HUES64 (cell line): Measurements from ENCODE around the gene RGS17. TPM values are rescaled to one million over a fixed set of nuclear protein-coding genes. Genes with fewer than 3 reads are reported as not detected.

Experiments used
- H3K27ac ChIP-seq: 2 replicates; pipeline ENCODE4 v1.7.0; 2013; ENCODE audit warnings: low read depth, low read length, inconsistent platforms
- H3K27me3 ChIP-seq: 2 replicates; pipeline ENCODE4 v1.6.1; 2013; ENCODE audit warnings: mild to moderate bottlenecking, low read length; ENCODE audit not compliant: insufficient read depth
- H3K36me3 ChIP-seq: 2 replicates; pipeline ENCODE4 v1.6.1; 2013; ENCODE audit warnings: mild to moderate bottlenecking, low read length; ENCODE audit not compliant: insufficient read depth
- H3K4me1 ChIP-seq: 2 replicates; pipeline ENCODE4 v1.6.1; 2013; ENCODE audit warnings: mild to moderate bottlenecking, low read length, moderate library complexity; ENCODE audit not compliant: insufficient read depth
- H3K4me3 ChIP-seq: 2 replicates; pipeline ENCODE4 v1.5.1; 2013; ENCODE audit warnings: mild to moderate bottlenecking, low read length, moderate library complexity
- H3K9ac ChIP-seq: 2 replicates; pipeline ENCODE4 v1.6.1; 2013; ENCODE audit warnings: mild to moderate bottlenecking, low read depth, low read length
- H3K9me3 ChIP-seq: 2 replicates; pipeline ENCODE4 v1.6.1; 2013; ENCODE audit warnings: low read depth, low read length; ENCODE audit not compliant: insufficient read depth
- WGBS: fragments of 150-250, 120-280 bp; methylation state at CpG from one replicate; pipeline ENCODE4 v1.1.7; 2013; ENCODE audit warnings: missing lambda C conversion rate; 5-methylcytosine and 5-hydroxymethylcytosine counted together
- polyA plus RNA-seq, 2 experiments: library from polyadenylated mRNA; stranded (reverse); fragments of 50-300 nt; gene quantifications; one replicate each; pipeline ENCODE4 v1.2.3, GENCODE V29; 2013

Gene RGS17, protein sequence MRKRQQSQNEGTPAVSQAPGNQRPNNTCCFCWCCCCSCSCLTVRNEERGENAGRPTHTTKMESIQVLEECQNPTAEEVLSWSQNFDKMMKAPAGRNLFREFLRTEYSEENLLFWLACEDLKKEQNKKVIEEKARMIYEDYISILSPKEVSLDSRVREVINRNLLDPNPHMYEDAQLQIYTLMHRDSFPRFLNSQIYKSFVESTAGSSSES
- polyA plus RNA-seq (2013, experiment 1 of 2) = 3.2 TPM
- polyA plus RNA-seq (2013, experiment 2 of 2) = 3.6 TPM

GRCh38 chr6:153131037-153131981, at the start of gene RGS17:
Gene RGS17 (minus strand): TSS chr6:153131282. CDS start chr6:153044018, 87,264 bp downstream.
- Histone ChIP-seq H3K36me3 (no peaks in the 10 kb centered on the region), H3K4me1 (peaks cover 9% of the 10 kb centered on the region), H3K4me3 (peak within 1 kb of the TSS; percentile 94), H3K27ac (peak within 1 kb of the TSS; percentile 48; the same call in 1 of the 2 replicates), H3K27me3 (peaks cover 41% of the 10 kb centered on the region), H3K9me3 (no peaks in the 10 kb centered on the region), H3K9ac (peak within 1 kb of the TSS; percentile 68)
- 3% methylated on average over 89 of the region's 89 CpGs for WGBS

GRCh38 chr6:153172815-153173214, 41.7 kb upstream of the RGS17 start:
- Histone ChIP-seq H3K36me3 (no peaks in the 10 kb centered on the region), H3K4me1 (no peaks in the 10 kb centered on the region), H3K27me3 (no peaks in the 10 kb centered on the region), H3K9ac (no peak overlapping the region), H3K27ac (no peak overlapping the region), H3K4me3 (no peak overlapping the region), H3K9me3 (no peaks in the 10 kb centered on the region)

GRCh38 chr6:153170511-153170910, 39.4 kb upstream of the RGS17 start:
- no peak overlapping the region for H3K4me3 ChIP-seq
- H3K27me3 ChIP-seq = no peaks in the 10 kb centered on the region
- no peaks in the 10 kb centered on the region for H3K9me3 ChIP-seq
- peaks cover 8% of the 10 kb centered on the region; the same call in 1 of the 2 replicates for H3K4me1 ChIP-seq
- 92% methylated on average over 3 of the region's 3 CpGs for WGBS
- no peaks in the 10 kb centered on the region for H3K36me3 ChIP-seq
- H3K9ac ChIP-seq = no peak overlapping the region
- no peak overlapping the region for H3K27ac ChIP-seq

DNA sequence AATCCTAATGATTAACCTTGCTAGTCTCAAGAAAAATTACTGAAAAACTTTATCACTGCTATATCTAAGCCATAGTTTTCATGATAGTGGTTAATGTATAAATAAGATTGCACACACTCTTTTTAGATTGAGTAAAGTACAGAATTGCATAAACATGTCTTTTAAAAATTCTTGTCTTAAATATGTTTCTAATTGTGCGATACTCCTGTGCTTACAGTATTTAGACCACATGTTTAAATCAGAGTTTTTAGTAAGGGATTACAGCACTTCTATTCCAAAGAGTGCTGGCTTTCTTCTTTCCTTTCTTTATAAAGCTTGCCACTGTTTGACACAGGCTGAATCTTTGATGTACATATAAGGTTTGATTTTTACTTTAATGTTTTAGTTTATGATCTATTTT, 36.8 kb upstream of the RGS17 start:
- no peak overlapping the region for H3K4me3 ChIP-seq
- H3K9ac ChIP-seq = no peak overlapping the region
- no peaks in the 10 kb centered on the region for H3K9me3 ChIP-seq
- H3K36me3 ChIP-seq = no peaks in the 10 kb centered on the region
- no peaks in the 10 kb centered on the region for H3K27me3 ChIP-seq
- WGBS = 100% methylated on average over 1 of the region's 1 CpG
- H3K4me1 ChIP-seq = peaks cover 8% of the 10 kb centered on the region; the same call in 1 of the 2 replicates
- H3K27ac ChIP-seq = no peak overlapping the region

GRCh38 chr6:153167061-153167891, 36.2 kb upstream of the RGS17 start:
- WGBS = 95% methylated on average over 8 of the region's 9 CpGs
- H3K9ac ChIP-seq = no peak overlapping the region
- H3K4me3 ChIP-seq = no peak overlapping the region
- no peaks in the 10 kb centered on the region for H3K36me3 ChIP-seq
- peaks cover 8% of the 10 kb centered on the region; the same call in 1 of the 2 replicates for H3K4me1 ChIP-seq
- no peak overlapping the region for H3K27ac ChIP-seq
- H3K27me3 ChIP-seq = no peaks in the 10 kb centered on the region
- H3K9me3 ChIP-seq = no peaks in the 10 kb centered on the region

- no peak overlapping the region for H3K27ac ChIP-seq
- H3K4me3 ChIP-seq = no peak overlapping the region
- WGBS = no CpG with 5 or more reads among the region's 2 CpGs
Observed at GRCh38 chr6:153162646-153163045, 31.6 kb upstream of the RGS17 start.

GRCh38 chr6:153162172-153162571, 31.1 kb upstream of the RGS17 start:
- no peak overlapping the region for H3K27ac ChIP-seq

More at GRCh38 chr6:153162646-153163045, 31.6 kb upstream of the RGS17 start:
- Histone ChIP-seq H3K36me3 (no peaks in the 10 kb centered on the region), H3K9ac (no peak overlapping the region), H3K9me3 (no peaks in the 10 kb centered on the region), H3K4me1 (peaks cover 8% of the 10 kb centered on the region; the same call in 1 of the 2 replicates), H3K27me3 (no peaks in the 10 kb centered on the region)

GRCh38 chr6:153160221-153160620, 29.1 kb upstream of the RGS17 start:
- Histone ChIP-seq H3K9ac (no peak overlapping the region), H3K4me1 (peaks cover 7% of the 10 kb centered on the region; the same call in 1 of the 2 replicates), H3K27ac (no peak overlapping the region), H3K27me3 (no peaks in the 10 kb centered on the region), H3K9me3 (no peaks in the 10 kb centered on the region), H3K36me3 (no peaks in the 10 kb centered on the region), H3K4me3 (no peak overlapping the region)
- 100% methylated on average over 2 of the region's 2 CpGs for WGBS

More at GRCh38 chr6:153162172-153162571, 31.1 kb upstream of the RGS17 start:
- Histone ChIP-seq H3K9ac (no peak overlapping the region), H3K4me1 (peaks cover 3% of the 10 kb centered on the region; the same call in 1 of the 2 replicates), H3K36me3 (no peaks in the 10 kb centered on the region), H3K27me3 (no peaks in the 10 kb centered on the region), H3K4me3 (no peak overlapping the region), H3K9me3 (no peaks in the 10 kb centered on the region)
- WGBS = 85% methylated on average over 2 of the region's 4 CpGs

DNA sequence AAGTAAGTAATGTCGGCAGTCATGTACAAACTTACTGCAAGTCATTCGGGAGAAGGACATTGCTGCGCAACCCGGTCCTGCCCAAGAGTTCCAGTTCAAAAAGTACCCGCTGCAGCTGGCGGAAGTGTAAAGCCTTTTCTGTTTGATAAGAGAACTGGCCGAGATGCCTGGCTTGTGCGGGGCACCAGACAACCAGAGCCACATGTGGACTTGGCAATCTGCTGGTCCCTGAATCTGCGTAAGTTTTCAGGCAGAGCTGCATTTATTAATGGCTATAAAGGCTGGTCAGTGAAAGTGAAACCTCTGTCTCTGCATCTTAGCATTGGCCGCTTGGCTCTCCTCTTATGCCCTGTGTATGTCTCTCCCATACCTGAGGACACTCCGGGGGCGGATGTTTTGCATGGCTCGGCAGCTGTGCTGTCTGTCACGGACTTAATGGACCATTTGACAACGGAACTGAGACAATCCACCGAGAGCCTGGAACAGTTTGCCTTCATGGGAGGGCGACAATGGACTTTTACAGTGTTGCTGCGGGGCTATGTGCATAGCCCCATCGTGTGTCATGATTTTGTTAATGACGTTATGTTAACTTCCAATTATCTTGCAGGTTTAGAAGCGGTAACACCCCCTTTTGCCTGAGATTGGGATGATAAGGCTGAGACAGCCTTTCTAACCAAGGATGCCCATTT, 19.8 kb upstream of the RGS17 start:
- Histone ChIP-seq H3K4me3 (no peak overlapping the region), H3K27me3 (no peaks in the 10 kb centered on the region), H3K9me3 (no peaks in the 10 kb centered on the region), H3K9ac (no peak overlapping the region), H3K27ac (no peak overlapping the region), H3K36me3 (no peaks in the 10 kb centered on the region), H3K4me1 (peaks cover 2% of the 10 kb centered on the region; the same call in 1 of the 2 replicates)
- WGBS = 93% methylated on average over 21 of the region's 21 CpGs

DNA sequence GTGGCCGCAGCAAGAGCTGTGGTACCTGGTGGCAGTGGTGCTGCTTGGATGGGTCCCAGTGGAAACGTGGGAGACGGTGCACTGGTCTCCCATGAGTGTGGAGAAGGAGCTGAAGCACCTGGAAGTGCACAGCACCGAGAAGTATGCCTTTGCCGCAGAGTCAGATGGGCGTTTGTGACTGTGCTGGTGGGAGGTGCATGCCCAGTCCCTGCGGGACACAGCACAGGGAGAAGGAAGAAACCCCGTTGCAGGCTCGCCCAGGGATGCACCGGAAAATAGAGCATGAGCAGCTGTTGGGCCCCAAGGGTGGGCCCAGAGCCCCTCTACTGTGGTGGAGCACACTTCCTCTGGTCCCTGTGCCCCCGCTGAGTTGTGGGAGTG, 19.3 kb upstream of the RGS17 start:
- WGBS = 91% methylated on average over 11 of the region's 11 CpGs
- H3K9ac ChIP-seq = no peak overlapping the region
- H3K36me3 ChIP-seq = no peaks in the 10 kb centered on the region
- H3K27me3 ChIP-seq = no peaks in the 10 kb centered on the region
- no peaks in the 10 kb centered on the region for H3K4me1 ChIP-seq
- H3K9me3 ChIP-seq = no peaks in the 10 kb centered on the region
- no peak overlapping the region for H3K27ac ChIP-seq
- no peak overlapping the region for H3K4me3 ChIP-seq
